Neural cell (in vitro differentiated cells): ENCODE measurements around the gene FOXF1.

Source experiments
- EP300 ChIP-seq: fragments of 450-650 bp; conservative IDR thresholded peaks from 2 replicates; pipeline ENCODE4 v1.6.1; 2014; ENCODE audit warnings: antibody characterized with exemption, mild to moderate bottlenecking, moderate library complexity; ENCODE audit not compliant: poor library complexity, severe bottlenecking
- EZH2 ChIP-seq: fragments of 200-600, 300-800 bp; shearing (Covaris generic), sonication (generic); IDR thresholded peaks from 2 replicates; pipeline ENCODE4 v1.6.1; 2014; ENCODE audit warnings: antibody characterized with exemption, low read length, borderline replicate concordance, mild to moderate bottlenecking; ENCODE audit not compliant: insufficient read depth, poor library complexity, severe bottlenecking
- RAD21 ChIP-seq: fragments of 450-650 bp; conservative IDR thresholded peaks from 2 replicates; pipeline ENCODE4 v1.6.1; 2014; ENCODE audit warnings: antibody characterized with exemption, mild to moderate bottlenecking, moderate library complexity
- SMC3 ChIP-seq: fragments of 450-650 bp; conservative IDR thresholded peaks from 2 replicates; pipeline ENCODE4 v1.6.1; 2014; ENCODE audit warnings: antibody characterized with exemption, mild to moderate bottlenecking, moderate library complexity; ENCODE audit not compliant: poor library complexity
- TAF1 ChIP-seq: IDR thresholded peaks from 2 replicates; pipeline ENCODE4 v1.6.1; 2012; ENCODE audit warnings: low read depth
- TF ChIP-seq, protein P1 (sequence below): fragments of 450-650 bp; IDR thresholded peaks from 2 replicates; pipeline ENCODE4 v1.5.1; 2014; ENCODE audit warnings: antibody characterized with exemption, mild to moderate bottlenecking, moderate library complexity; ENCODE audit not compliant: poor library complexity, severe bottlenecking

DNA sequence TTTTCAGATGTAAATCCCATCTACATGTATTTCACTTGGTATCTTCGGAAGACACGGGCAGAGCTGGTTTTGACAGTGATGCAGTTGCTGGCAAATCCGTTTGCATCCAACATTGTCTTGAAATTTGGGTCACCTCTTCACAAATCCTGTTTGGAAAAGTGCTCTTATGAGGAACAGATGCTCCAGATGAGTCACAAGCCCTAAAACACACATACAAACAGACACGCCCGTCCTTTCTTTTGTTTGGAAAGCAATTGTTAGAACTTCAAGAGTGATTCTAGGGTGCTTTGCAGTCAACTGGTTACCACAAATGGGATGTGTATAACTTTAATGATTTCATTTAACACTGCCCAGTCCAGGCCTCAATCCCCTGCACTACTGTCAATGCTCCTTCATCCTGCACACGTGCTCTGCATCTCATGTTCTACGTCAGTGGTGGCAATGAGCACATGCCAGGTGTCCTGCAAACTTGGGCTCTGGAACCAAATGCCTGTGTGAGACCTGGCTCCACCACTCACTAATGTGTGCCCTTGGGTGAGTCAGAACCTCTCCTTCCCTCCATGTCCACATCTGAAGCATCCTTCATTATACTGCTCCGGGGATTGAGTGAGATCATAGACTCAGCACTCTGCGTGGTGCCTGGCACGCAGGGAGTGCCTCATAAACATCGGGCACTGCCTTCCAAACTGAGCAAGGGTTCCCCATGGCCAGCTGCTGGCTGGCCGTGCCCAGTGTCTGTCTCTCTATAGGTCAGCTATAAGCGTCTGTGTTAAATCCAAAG is 19.3 kb upstream of the FOXF1 start:
- TF ChIP-seq, protein P1, sequence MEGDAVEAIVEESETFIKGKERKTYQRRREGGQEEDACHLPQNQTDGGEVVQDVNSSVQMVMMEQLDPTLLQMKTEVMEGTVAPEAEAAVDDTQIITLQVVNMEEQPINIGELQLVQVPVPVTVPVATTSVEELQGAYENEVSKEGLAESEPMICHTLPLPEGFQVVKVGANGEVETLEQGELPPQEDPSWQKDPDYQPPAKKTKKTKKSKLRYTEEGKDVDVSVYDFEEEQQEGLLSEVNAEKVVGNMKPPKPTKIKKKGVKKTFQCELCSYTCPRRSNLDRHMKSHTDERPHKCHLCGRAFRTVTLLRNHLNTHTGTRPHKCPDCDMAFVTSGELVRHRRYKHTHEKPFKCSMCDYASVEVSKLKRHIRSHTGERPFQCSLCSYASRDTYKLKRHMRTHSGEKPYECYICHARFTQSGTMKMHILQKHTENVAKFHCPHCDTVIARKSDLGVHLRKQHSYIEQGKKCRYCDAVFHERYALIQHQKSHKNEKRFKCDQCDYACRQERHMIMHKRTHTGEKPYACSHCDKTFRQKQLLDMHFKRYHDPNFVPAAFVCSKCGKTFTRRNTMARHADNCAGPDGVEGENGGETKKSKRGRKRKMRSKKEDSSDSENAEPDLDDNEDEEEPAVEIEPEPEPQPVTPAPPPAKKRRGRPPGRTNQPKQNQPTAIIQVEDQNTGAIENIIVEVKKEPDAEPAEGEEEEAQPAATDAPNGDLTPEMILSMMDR, result no peak
- no peak for TF ChIP-seq SMC3
- no peak for TF ChIP-seq EP300
- TF ChIP-seq TAF1, result no peak
- TF ChIP-seq EZH2, result no peak
- no peak for TF ChIP-seq RAD21
